GM23338 (cell line): Measurements from ENCODE around the gene NADK2. TPM values are rescaled to one million over a fixed set of nuclear protein-coding genes. Genes with fewer than 3 reads are reported as not detected.

Experiments used
- ATAC-seq: fragments of 200-7000 bp; cut with Tn5 transposase; 3 replicates; pipeline ENCODE4 v1.9.1; 2020
- DNase-seq: peaks from one replicate; pipeline ENCODE4 v3.0.0-alpha.2; 2015; ENCODE audit warnings: low spot score
- H2AFZ ChIP-seq: fragments of 200-600 bp; sonication (generic); 2 replicates; pipeline ENCODE4 v1.8.0; 2016; ENCODE audit warnings: antibody characterized with exemption, mild to moderate bottlenecking, moderate library complexity
- H3F3A ChIP-seq: fragments of 200-600 bp; sonication (generic); replicated peaks from 2 replicates; pipeline ENCODE4 v1.8.0; 2017; ENCODE audit warnings: antibody characterized with exemption, mixed run types, low read depth
- H3K27ac ChIP-seq: fragments of 200-600 bp; sonication (generic); 2 replicates; pipeline ENCODE4 v1.6.1; 2016; ENCODE audit warnings: low read depth
- H3K27me3 ChIP-seq: fragments of 200-600 bp; sonication (generic); 2 replicates; pipeline ENCODE4 v1.8.0; 2016; ENCODE audit warnings: mild to moderate bottlenecking, mixed run types, moderate library complexity; ENCODE audit not compliant: insufficient read depth
- H3K36me3 ChIP-seq: fragments of 200-600 bp; sonication (generic); 2 replicates; pipeline ENCODE4 v1.8.0; 2016; ENCODE audit warnings: mild to moderate bottlenecking; ENCODE audit not compliant: insufficient read depth
- H3K4me1 ChIP-seq: fragments of 200-600 bp; sonication (generic); 2 replicates; pipeline ENCODE4 v1.8.0; 2016; ENCODE audit warnings: mild to moderate bottlenecking, moderate library complexity; ENCODE audit not compliant: insufficient read depth
- H3K4me2 ChIP-seq: fragments of 200-600 bp; sonication (generic); 2 replicates; pipeline ENCODE4 v1.7.1; 2017; ENCODE audit warnings: mixed run types
- H3K4me3 ChIP-seq: fragments of 200-600 bp; sonication (generic); 2 replicates; pipeline ENCODE4 v1.6.1; 2016; ENCODE audit warnings: mixed run types
- H3K79me2 ChIP-seq: fragments of 200-600 bp; sonication (generic); replicated peaks from 2 replicates; pipeline ENCODE4 v1.8.0; 2017; ENCODE audit warnings: mild to moderate bottlenecking; ENCODE audit not compliant: insufficient read depth
- H3K9me2 ChIP-seq: fragments of 200-600 bp; sonication (generic); 2 replicates; pipeline ENCODE4 v1.8.0; 2017; ENCODE audit not compliant: insufficient read depth
- H4K20me1 ChIP-seq: fragments of 200-600 bp; sonication (generic); replicated peaks from 2 replicates; pipeline ENCODE4 v1.8.0; 2017; ENCODE audit warnings: mild to moderate bottlenecking; ENCODE audit not compliant: insufficient read depth
- H3K27ac Mint-ChIP-seq: 2 replicates; pipeline ENCODE4 v1.8.0; 2020; ENCODE audit warnings: inconsistent platforms, mild to moderate bottlenecking, moderate library complexity, mixed read lengths
- H3K27me3 Mint-ChIP-seq: 3 replicates; pipeline ENCODE4 v1.8.0; 2022; ENCODE audit warnings: low read depth, mild to moderate bottlenecking, moderate library complexity, mixed read lengths, inconsistent platforms; ENCODE audit not compliant: insufficient read depth, poor library complexity
- H3K36me3 Mint-ChIP-seq: 3 replicates; pipeline ENCODE4 v1.8.0; 2021; ENCODE audit warnings: low read depth, mild to moderate bottlenecking, inconsistent platforms, moderate library complexity, mixed read lengths
- H3K4me1 Mint-ChIP-seq: 3 replicates; pipeline ENCODE4 v1.8.0; 2020; ENCODE audit warnings: mild to moderate bottlenecking, inconsistent platforms, mixed read lengths
- H3K4me3 Mint-ChIP-seq: 3 replicates; pipeline ENCODE4 v1.8.0; 2021; ENCODE audit warnings: moderate library complexity, mild to moderate bottlenecking, inconsistent platforms, mixed read lengths
- H3K9me3 Mint-ChIP-seq: 3 replicates; pipeline ENCODE4 v1.8.0; 2020; ENCODE audit warnings: moderate library complexity, mild to moderate bottlenecking, inconsistent platforms, mixed read lengths
- CREB1 ChIP-seq: fragments of 250-450 bp; sonication (Bioruptor Pico); IDR thresholded peaks from 2 replicates; pipeline ENCODE4 v1.5.0; 2020; ENCODE audit warnings: low read depth, mild to moderate bottlenecking, moderate library complexity
- CTCF ChIP-seq, 2 experiments: fragments of 200-600 bp in 1 of 2; sonication (generic) in 1 of 2; conservative IDR thresholded peaks; 2 replicates each; pipeline versions ENCODE4 v1.5.1 to v1.6.1; 2016 to 2017; ENCODE audit warnings: antibody characterized with exemption in 2 of 2, low read depth in 2 of 2, mild to moderate bottlenecking in 2 of 2, moderate library complexity in 1 of 2
- ETS1 ChIP-seq: IDR thresholded peaks from 2 replicates; pipeline ENCODE4 v1.6.1; 2016; ENCODE audit warnings: antibody characterized with exemption
- EZH2 ChIP-seq: fragments of 200-600 bp; sonication (generic); IDR thresholded peaks from one replicate; pipeline ENCODE4 v1.8.0; 2017; ENCODE audit warnings: antibody characterized with exemption, mild to moderate bottlenecking, low read depth; ENCODE audit not compliant: unreplicated experiment
- EZH2phosphoT487 ChIP-seq: fragments of 200-600 bp; sonication (generic); IDR thresholded peaks from one replicate; pipeline ENCODE4 v1.8.1; 2018; ENCODE audit warnings: antibody characterized with exemption; ENCODE audit not compliant: unreplicated experiment
- JUNB ChIP-seq: IDR thresholded peaks from one replicate; pipeline ENCODE4 v1.6.1; 2016; ENCODE audit warnings: antibody characterized with exemption; ENCODE audit not compliant: unreplicated experiment
- NANOG ChIP-seq: IDR thresholded peaks from 2 replicates; pipeline ENCODE4 v1.6.1; 2016; ENCODE audit warnings: antibody characterized with exemption, borderline replicate concordance
- POLR2AphosphoS5 ChIP-seq: IDR thresholded peaks from 2 replicates; pipeline ENCODE4 v1.6.1; 2016; ENCODE audit warnings: antibody characterized with exemption, low read depth
- REST ChIP-seq: IDR thresholded peaks from one replicate; pipeline ENCODE4 v1.6.1; 2018; ENCODE audit warnings: antibody characterized with exemption; ENCODE audit not compliant: unreplicated experiment
- STAT1 ChIP-seq: IDR thresholded peaks from one replicate; pipeline ENCODE4 v1.6.1; 2016; ENCODE audit warnings: antibody characterized with exemption; ENCODE audit not compliant: unreplicated experiment
- ZNF114 ChIP-seq: fragments of 250-450 bp; sonication (Bioruptor Pico); IDR thresholded peaks from 2 replicates; pipeline ENCODE4 v1.5.0; 2020; ENCODE audit warnings: mild to moderate bottlenecking, moderate library complexity
- ZNF331 ChIP-seq: fragments of 250-450 bp; sonication (Bioruptor Pico); IDR thresholded peaks from 2 replicates; pipeline ENCODE4 v1.5.0; 2020; ENCODE audit warnings: low read depth, mild to moderate bottlenecking, moderate library complexity
- polyA plus RNA-seq: library from polyadenylated mRNA; unstranded; fragments of >200 nt; fragmentation: Nextera tagmentation; extraction: Ambion mirVana; gene quantifications from 2 replicates; pipeline ENCODE4 v1.2.1, GENCODE V29; 2016
- total RNA-seq: library from RNA; depleted of rRNA; stranded (reverse); fragments of >200 nt; shearing (Covaris generic); gene quantifications from 2 replicates; pipeline ENCODE4 v1.2.3, GENCODE V29; 2014
- TF ChIP-seq, protein P1 (sequence below): fragments of 250-450 bp; sonication (Bioruptor Pico); IDR thresholded peaks from 2 replicates; pipeline ENCODE4 v1.5.0; 2020; ENCODE audit warnings: mild to moderate bottlenecking, moderate library complexity

NADK2 gene
- total and polyA plus RNA-seq, 2 experiments from 2014 or later = 4.5 to 16.0 TPM

- no peak overlapping the region for H3K4me3 ChIP-seq
- ATAC-seq (no peak), DNase-seq (no peak)
- no peak overlapping the region; the same call in 1 of the 2 replicates for H3K27ac ChIP-seq
- no peaks in the 10 kb centered on the region for H3K4me1 ChIP-seq
- no peaks in the 10 kb centered on the region for H3K79me2 ChIP-seq
- no peak overlapping the region for H2AFZ ChIP-seq
- H4K20me1 ChIP-seq = no peaks in the 10 kb centered on the region; the same call in 1 of the 2 replicates
- H3K9me2 ChIP-seq = no peaks in the 10 kb centered on the region
- H3F3A ChIP-seq = no peaks in the 10 kb centered on the region
- H3K27me3 ChIP-seq = no peaks in the 10 kb centered on the region
- Mint-ChIP-seq H3K36me3 (peaks cover 78% of the 10 kb centered on the region), H3K4me1 (no peaks in the 10 kb centered on the region), H3K27me3 (no peaks in the 10 kb centered on the region), H3K4me3 (no peak overlapping the region), H3K27ac (peak overlapping the region; percentile 77), H3K9me3 (no peaks in the 10 kb centered on the region)
- peaks cover 45% of the 10 kb centered on the region for H3K36me3 ChIP-seq
- H3K4me2 ChIP-seq = no peak overlapping the region
- TF ChIP-seq REST (no peak), EZH2phosphoT487 (no peak), ZNF114 (CRISPR knock-in tag) (no peak), ETS1 (no peak), ZNF331 (CRISPR knock-in tag) (no peak), JUNB (no peak), EZH2 (no peak), CREB1 (CRISPR knock-in tag) (no peak), NANOG (no peak), CTCF (conservative IDR thresholded peaks at IDR 0.05; ENCODE audit: low read depth in 2 of 2) (no peak), POLR2AphosphoS5 (no peak), STAT1 (no peak)
- TF ChIP-seq, protein P1, sequence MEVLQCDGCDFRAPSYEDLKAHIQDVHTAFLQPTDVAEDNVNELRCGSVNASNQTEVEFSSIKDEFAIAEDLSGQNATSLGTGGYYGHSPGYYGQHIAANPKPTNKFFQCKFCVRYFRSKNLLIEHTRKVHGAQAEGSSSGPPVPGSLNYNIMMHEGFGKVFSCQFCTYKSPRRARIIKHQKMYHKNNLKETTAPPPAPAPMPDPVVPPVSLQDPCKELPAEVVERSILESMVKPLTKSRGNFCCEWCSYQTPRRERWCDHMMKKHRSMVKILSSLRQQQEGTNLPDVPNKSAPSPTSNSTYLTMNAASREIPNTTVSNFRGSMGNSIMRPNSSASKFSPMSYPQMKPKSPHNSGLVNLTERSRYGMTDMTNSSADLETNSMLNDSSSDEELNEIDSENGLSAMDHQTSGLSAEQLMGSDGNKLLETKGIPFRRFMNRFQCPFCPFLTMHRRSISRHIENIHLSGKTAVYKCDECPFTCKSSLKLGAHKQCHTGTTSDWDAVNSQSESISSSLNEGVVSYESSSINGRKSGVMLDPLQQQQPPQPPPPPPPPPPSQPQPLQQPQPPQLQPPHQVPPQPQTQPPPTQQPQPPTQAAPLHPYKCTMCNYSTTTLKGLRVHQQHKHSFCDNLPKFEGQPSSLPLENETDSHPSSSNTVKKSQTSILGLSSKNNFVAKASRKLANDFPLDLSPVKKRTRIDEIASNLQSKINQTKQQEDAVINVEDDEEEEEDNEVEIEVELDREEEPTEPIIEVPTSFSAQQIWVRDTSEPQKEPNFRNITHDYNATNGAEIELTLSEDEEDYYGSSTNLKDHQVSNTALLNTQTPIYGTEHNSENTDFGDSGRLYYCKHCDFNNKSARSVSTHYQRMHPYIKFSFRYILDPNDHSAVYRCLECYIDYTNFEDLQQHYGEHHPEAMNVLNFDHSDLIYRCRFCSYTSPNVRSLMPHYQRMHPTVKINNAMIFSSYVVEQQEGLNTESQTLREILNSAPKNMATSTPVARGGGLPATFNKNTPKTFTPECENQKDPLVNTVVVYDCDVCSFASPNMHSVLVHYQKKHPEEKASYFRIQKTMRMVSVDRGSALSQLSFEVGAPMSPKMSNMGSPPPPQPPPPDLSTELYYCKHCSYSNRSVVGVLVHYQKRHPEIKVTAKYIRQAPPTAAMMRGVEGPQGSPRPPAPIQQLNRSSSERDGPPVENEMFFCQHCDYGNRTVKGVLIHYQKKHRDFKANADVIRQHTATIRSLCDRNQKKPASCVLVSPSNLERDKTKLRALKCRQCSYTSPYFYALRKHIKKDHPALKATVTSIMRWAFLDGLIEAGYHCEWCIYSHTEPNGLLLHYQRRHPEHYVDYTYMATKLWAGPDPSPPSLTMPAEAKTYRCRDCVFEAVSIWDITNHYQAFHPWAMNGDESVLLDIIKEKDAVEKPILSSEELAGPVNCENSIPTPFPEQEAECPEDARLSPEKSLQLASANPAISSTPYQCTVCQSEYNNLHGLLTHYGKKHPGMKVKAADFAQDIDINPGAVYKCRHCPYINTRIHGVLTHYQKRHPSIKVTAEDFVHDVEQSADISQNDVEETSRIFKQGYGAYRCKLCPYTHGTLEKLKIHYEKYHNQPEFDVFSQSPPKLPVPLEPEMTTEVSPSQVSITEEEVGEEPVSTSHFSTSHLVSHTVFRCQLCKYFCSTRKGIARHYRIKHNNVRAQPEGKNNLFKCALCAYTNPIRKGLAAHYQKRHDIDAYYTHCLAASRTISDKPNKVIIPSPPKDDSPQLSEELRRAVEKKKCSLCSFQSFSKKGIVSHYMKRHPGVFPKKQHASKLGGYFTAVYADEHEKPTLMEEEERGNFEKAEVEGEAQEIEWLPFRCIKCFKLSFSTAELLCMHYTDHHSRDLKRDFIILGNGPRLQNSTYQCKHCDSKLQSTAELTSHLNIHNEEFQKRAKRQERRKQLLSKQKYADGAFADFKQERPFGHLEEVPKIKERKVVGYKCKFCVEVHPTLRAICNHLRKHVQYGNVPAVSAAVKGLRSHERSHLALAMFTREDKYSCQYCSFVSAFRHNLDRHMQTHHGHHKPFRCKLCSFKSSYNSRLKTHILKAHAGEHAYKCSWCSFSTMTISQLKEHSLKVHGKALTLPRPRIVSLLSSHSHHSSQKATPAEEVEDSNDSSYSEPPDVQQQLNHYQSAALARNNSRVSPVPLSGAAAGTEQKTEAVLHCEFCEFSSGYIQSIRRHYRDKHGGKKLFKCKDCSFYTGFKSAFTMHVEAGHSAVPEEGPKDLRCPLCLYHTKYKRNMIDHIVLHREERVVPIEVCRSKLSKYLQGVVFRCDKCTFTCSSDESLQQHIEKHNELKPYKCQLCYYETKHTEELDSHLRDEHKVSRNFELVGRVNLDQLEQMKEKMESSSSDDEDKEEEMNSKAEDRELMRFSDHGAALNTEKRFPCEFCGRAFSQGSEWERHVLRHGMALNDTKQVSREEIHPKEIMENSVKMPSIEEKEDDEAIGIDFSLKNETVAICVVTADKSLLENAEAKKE = no peak
These were observed 66.7 kb downstream of the NADK2 start for GRCh38 chr5:36175043-36175442.
